Measurements from ENCODE around the gene NTN1.

Gene NTN1

DNA sequence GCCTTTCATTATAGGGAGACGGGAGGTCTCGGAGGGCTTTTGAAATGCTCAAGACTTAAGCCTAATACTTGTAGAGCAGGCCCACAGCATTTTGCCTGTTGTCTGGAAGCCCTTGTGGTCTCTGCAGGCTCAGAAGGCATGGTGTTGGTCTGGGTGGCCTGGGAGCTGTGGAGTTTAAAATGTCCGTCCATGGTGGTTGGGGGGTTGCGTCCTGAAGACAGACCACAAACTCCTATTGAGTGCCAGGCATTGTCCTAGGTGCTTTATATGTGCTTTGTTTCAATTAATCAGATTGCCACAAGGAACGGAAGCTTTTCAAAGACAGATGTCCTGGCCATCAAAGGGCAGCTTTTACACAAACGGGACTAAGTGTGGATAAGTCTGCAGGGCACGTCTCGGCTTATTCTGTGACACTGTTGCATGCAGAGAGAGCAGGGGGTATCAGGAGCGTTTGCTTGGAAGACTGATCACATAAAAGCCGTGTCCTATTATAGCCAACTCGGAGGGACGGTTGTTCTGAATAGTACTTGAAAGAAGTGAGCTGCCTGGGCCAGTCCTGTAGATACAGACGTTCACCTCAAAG, 7.8 kb downstream of the NTN1 start:
- H3K4me3 ChIP-seq (ENCODE audit: low read depth, low read length): no peak overlapping the region
- TF ChIP-seq, protein P1, sequence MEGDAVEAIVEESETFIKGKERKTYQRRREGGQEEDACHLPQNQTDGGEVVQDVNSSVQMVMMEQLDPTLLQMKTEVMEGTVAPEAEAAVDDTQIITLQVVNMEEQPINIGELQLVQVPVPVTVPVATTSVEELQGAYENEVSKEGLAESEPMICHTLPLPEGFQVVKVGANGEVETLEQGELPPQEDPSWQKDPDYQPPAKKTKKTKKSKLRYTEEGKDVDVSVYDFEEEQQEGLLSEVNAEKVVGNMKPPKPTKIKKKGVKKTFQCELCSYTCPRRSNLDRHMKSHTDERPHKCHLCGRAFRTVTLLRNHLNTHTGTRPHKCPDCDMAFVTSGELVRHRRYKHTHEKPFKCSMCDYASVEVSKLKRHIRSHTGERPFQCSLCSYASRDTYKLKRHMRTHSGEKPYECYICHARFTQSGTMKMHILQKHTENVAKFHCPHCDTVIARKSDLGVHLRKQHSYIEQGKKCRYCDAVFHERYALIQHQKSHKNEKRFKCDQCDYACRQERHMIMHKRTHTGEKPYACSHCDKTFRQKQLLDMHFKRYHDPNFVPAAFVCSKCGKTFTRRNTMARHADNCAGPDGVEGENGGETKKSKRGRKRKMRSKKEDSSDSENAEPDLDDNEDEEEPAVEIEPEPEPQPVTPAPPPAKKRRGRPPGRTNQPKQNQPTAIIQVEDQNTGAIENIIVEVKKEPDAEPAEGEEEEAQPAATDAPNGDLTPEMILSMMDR (IDR thresholded peaks at IDR 0.05; ENCODE audit: insufficient read depth, low read length, missing control alignments): no peak
- no peak for DNase-seq (ENCODE audit: low read depth, low spot score)
- CTCF ChIA-PET: interaction anchor here (0.8 kb wide), 2 partner anchors 27 to 34 kb away, joined by 3 read pairs; no protein-coding TSS in a partner anchor
- POLR2A ChIA-PET: no interaction called here

DNA sequence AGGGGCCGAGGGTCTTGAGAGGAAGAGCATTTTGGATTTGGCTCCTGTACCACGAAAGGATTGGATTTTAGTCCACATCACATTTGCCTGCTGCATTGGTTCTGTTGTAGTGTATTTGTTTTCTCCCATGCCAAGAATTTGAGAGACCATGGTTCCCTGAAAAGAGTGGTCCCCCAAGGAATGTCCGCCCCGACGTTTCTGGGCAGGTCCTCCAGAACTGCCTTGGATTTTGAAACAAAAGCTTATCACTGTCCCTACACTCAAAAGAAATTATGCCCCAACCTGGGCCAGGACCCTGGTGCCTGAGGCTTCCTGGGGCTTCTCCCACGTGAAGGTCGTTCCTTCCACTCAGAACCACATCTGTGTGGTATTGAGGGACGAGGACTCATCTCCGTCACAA, 10.8 kb downstream of the NTN1 start:
- H3K4me3 ChIP-seq (ENCODE audit: low read depth, low read length): no peak overlapping the region
- DNase-seq (ENCODE audit: low read depth, low spot score): no peak
- ChIA-PET CTCF (no interaction called here), POLR2A (no interaction called here)
- TF ChIP-seq, protein P1 (IDR thresholded peaks at IDR 0.05; ENCODE audit: insufficient read depth, low read length, missing control alignments): no peak

DNA sequence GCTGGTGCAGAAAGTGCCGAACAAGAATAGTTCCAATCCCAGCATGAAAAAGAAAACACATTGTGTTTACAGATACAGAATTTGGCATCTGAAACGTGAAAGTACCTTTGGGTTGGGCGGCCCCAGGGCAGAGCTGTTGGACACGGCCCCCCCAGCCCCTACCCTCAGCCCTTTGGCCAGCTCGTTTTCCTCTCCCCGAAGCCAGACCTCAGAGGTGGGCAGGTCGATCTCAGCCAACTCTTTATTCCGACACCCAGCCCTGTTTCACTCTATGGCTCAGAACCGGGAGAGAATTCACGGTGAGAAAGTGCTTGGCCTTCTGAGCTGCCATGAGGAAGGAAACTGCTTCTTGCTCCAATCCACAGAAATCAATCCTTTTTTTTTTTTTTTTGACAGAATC, 11.3 kb downstream of the NTN1 start:
- POLR2A ChIA-PET: no interaction called here
- no peak overlapping the region for H3K4me3 ChIP-seq (ENCODE audit: low read depth, low read length)
- TF ChIP-seq, protein P1 (IDR thresholded peaks at IDR 0.05; ENCODE audit: insufficient read depth, low read length, missing control alignments): no peak
- DNase-seq (ENCODE audit: low read depth, low spot score): no peak
- CTCF ChIA-PET: no interaction called here

DNA sequence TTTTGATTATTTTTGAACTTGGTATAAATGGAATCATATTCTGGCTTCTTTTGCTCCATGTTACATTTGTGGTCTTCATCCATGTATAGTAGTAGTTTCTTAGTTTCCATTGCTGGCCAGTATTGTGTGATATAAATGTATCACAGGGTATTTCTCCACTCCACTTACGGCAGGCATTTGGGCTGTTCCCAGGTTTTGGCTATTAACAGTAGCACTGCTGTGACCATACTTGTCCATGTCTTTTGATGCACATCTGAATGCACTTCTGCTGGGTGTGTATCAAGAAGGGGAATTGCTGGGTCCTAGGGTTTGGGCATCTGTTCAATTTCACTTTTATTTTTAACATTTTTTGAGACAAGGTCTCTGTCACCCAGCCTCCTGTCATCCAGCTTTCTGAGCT, 13.9 kb downstream of the NTN1 start:
- no peak for DNase-seq (ENCODE audit: low read depth, low spot score)
- TF ChIP-seq, protein P1 (IDR thresholded peaks at IDR 0.05; ENCODE audit: insufficient read depth, low read length, missing control alignments): no peak
- CTCF ChIA-PET: no interaction called here
- H3K4me3 ChIP-seq (ENCODE audit: low read depth, low read length): no peak overlapping the region
- POLR2A ChIA-PET: no interaction called here

DNA sequence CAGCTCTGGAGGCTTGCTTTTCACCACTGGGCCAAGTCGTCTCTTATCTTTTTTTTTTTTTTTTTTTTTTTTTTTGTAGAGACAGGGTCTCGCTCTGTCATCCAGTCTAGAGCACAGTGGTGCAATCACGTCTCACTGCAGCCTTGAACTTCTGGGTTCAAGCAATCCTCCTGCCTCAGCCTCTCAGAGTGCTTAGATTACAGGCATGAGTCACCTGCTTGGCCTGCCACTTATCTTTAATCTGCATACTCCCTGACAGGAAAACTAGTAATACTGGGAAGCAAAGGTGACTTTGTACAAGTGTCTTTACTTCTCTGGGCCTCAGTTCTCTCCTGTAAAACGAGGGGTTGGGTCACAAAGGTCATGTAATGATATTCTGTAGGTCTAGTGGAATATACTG, 15.0 kb downstream of the NTN1 start:
- POLR2A ChIA-PET: no interaction called here

DNA sequence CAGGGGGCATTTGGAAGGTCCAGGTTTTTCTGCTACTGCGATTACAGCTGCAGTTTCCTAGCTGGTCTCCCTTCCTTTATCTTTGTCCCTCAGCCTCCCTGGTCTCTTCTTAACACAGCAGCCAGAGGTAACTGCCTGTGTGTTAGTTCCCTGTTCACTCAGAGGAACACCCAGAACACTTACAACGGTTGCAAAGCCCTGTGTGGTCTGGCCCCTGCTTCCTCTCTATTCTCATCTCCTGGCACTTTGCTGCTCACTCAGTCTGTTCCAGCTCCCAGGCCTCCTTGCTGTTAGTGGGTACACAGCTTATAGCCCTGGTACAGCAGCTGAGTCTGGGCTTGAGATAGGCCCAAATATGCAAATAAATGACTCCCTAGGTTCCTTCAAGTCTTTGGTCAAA, 16.4 kb downstream of the NTN1 start:
- ChIA-PET CTCF (no interaction called here), POLR2A (no interaction called here)
- TF ChIP-seq, protein P1 (IDR thresholded peaks at IDR 0.05; ENCODE audit: insufficient read depth, low read length, missing control alignments): no peak
- no peak overlapping the region for H3K4me3 ChIP-seq (ENCODE audit: low read depth, low read length)
- no peak for DNase-seq (ENCODE audit: low read depth, low spot score)

More for the DNA sequence above, 15.0 kb downstream of the NTN1 start:
- TF ChIP-seq, protein P1 (IDR thresholded peaks at IDR 0.05; ENCODE audit: insufficient read depth, low read length, missing control alignments): no peak
- CTCF ChIA-PET: no interaction called here
- DNase-seq (ENCODE audit: low read depth, low spot score): no peak
- H3K4me3 ChIP-seq (ENCODE audit: low read depth, low read length): no peak overlapping the region
